Heart left ventricle (tissue), 16 donors: ENCODE results near the gene MAP2K4. TPM values are rescaled to one million over a fixed set of nuclear protein-coding genes. Genes with fewer than 3 reads are reported as not detected.

Experiments
- ATAC-seq, 4 donors: fragments of 200-7000 bp; cut with Tn5 transposase; one replicate each; pipeline ENCODE4 v1.9.1; 2020 to 2022; ENCODE audit warnings: moderate library complexity in 4 of 4, mild to moderate bottlenecking in 3 of 4, moderate number of reproducible peaks in 1 of 4
- DNase-seq, 5 donors: peaks; one replicate each; pipeline ENCODE4 v3.0.0-alpha.2; 2020
- H3K27ac ChIP-seq, 12 donors: fragments of 200-600 bp; sonication (generic) in 4 of 12; one replicate each; pipeline versions ENCODE4 v1.5.0 to v1.8.0; 2016 to 2022; ENCODE audit warnings: mild to moderate bottlenecking in 2 of 12
- H3K27me3 ChIP-seq, 9 donors: fragments of 200-600 bp; sonication (generic) in 2 of 9; one replicate each; pipeline versions ENCODE4 v1.5.1 to v1.8.0; 2016 to 2022; ENCODE audit warnings: mild to moderate bottlenecking in 3 of 9
- H3K36me3 ChIP-seq, 9 donors: fragments of 200-600 bp; sonication (generic) in 2 of 9; one replicate each; pipeline versions ENCODE4 v1.5.0 to v1.8.0; 2018 to 2022; ENCODE audit warnings: mild to moderate bottlenecking in 2 of 9
- H3K4me1 ChIP-seq, 12 donors: fragments of 200-600 bp; sonication (generic) in 4 of 12; one replicate each; pipeline versions ENCODE4 v1.5.0 to v1.8.0; 2016 to 2022; ENCODE audit warnings: mild to moderate bottlenecking in 3 of 12
- H3K4me3 ChIP-seq, 12 donors: fragments of 200-600 bp; sonication (generic) in 4 of 12; one replicate each; pipeline versions ENCODE4 v1.5.0 to v1.8.0; 2017 to 2022; ENCODE audit warnings: mild to moderate bottlenecking in 9 of 12, moderate library complexity in 4 of 12
- H3K9me3 ChIP-seq, 12 donors: fragments of 200-600 bp; sonication (generic) in 4 of 12; one replicate each; pipeline versions ENCODE4 v1.5.0 to v1.8.0; 2016 to 2022; ENCODE audit warnings: mild to moderate bottlenecking in 1 of 12
- POLR2A ChIP-seq, 2 donors: fragments of 450-650 bp; IDR thresholded peaks; one replicate each; pipeline ENCODE4 v1.6.1; 2017; ENCODE audit warnings: antibody characterized with exemption in 2 of 2, mild to moderate bottlenecking in 2 of 2, moderate library complexity in 2 of 2
- WGBS, 4 donors: extraction: QIAGEN DNeasy Blood & Tissue Kit in 2 of 4; methylation state at CpG; one replicate each; pipeline versions ENCODE4 v1.1.5 to v1.1.7; 2013 to 2018; 5-methylcytosine and 5-hydroxymethylcytosine counted together
- intact Hi-C, 10 donors: fragments of 100-400 bp; cut with DNase I; formaldehyde crosslinking; loops; one replicate each; pipeline versions ENCODE4 v1.11.1 to v1.14.2; 2022
- polyA plus RNA-seq, 2 donors: library from polyadenylated mRNA; stranded (reverse); fragments of 200-250 nt; gene quantifications; one replicate each; pipeline ENCODE4 v1.2.3, GENCODE V29; 2013
- total RNA-seq, 9 donors: library from RNA; depleted of rRNA in 2 of 9; stranded (reverse); fragments of >200 nt in 2 of 9; fragmentation: NEBNext Ultra II Directional in 3 of 9; extraction: Animal tissue kit (Norgen Biotek cat#: 25700) in 3 of 9; gene quantifications; one replicate each; pipeline versions ENCODE4 v1.1.0 to v1.2.4, GENCODE V29; 2016 to 2023
- TF ChIP-seq, protein P1 (sequence below), 12 donors: fragments of 200-600 bp; sonication (generic) in 4 of 12; IDR thresholded peaks; one replicate each; pipeline versions ENCODE4 v1.5.0 to v1.8.0; 2018 to 2022; ENCODE audit warnings: antibody characterized with exemption in 12 of 12, mild to moderate bottlenecking in 5 of 12
- donor health status: ischemic (EF 13 %, LVEDD 7.1; RV severe dilation, severe dysfunction).
- donor health status: healthy with polysubstance abuse.
- donor health status: DM: no; HTN: yes; CAD: no.
- donor health status: DM: no; HTN: no; CAD: no.
- donor health status: ischemic (EF 25% LVEDD 6.9; RV normal size, moderate dysfunction).
- donor health status: ischemic (EF 25% LVEDD 5.7; RV mildly dilated, moderate dysfunction).
- donor health status: healthy.
- donor health status: DM: yes; HTN: yes; CAD: no.
- donor health status: ischemic (EF 35%, LVEDD 5.7; RV mildly dilated, moderate dysfunction).
- donor health status: nonischemic (EF 11% LVEDD 7.7; RV severe dilation, severe dysfunction).
- donor health status: DM: yes; HTN: yes; CAD: no.
- donor health status: PGD.
- donor health status: ischemic (EF 29% LVEDD 5.4; RV normal size, mild dysfunction).
- donor health status: nonischemic (EF 23%, LVEDD 6.1; RV moderate dilation, normal function).

Gene MAP2K4
- total and polyA plus RNA-seq, 11 donors: 7.9 to 37.5 (median 32.5) TPM

DNA sequence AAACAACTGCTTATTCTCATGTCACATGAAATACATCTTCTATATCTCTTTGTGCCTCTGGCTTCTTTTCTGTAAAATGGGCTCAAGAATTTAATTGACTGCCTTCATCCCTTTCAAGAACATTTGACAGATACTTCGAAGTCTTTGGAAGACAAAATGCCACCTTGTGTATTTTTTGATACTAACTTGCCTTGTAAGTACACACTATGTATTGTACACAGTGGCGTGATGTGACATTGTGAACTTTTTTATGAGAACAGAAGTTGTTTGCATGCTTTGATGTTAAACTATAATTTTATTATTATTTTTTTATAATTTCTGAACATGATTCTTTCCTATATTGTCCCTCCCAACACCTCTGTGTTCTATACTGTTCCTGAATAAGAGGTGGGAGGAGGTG lies 73.7 kb downstream of the MAP2K4 start:
- H3K9me3 ChIP-seq: no peaks in the 10 kb centered on the region
- H3K36me3 ChIP-seq: peaks cover 0 to 30% (median 14%) of the 10 kb centered on the region in 9 donors
- H3K4me1 ChIP-seq: peaks cover 0 to 6% (median 2%) of the 10 kb centered on the region in 12 donors
- DNase-seq (no peak), ATAC-seq (no peak)
- H3K4me3 ChIP-seq: no peak overlapping the region
- intact Hi-C loops: no loop called here
- 96 to 98% (median 97%) methylated on average over 2 of the region's 2 CpGs for WGBS, 4 donors
- no peak overlapping the region for H3K27ac ChIP-seq
- TF ChIP-seq, protein P1, sequence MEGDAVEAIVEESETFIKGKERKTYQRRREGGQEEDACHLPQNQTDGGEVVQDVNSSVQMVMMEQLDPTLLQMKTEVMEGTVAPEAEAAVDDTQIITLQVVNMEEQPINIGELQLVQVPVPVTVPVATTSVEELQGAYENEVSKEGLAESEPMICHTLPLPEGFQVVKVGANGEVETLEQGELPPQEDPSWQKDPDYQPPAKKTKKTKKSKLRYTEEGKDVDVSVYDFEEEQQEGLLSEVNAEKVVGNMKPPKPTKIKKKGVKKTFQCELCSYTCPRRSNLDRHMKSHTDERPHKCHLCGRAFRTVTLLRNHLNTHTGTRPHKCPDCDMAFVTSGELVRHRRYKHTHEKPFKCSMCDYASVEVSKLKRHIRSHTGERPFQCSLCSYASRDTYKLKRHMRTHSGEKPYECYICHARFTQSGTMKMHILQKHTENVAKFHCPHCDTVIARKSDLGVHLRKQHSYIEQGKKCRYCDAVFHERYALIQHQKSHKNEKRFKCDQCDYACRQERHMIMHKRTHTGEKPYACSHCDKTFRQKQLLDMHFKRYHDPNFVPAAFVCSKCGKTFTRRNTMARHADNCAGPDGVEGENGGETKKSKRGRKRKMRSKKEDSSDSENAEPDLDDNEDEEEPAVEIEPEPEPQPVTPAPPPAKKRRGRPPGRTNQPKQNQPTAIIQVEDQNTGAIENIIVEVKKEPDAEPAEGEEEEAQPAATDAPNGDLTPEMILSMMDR (IDR thresholded peaks at IDR 0.05): no peak
- TF ChIP-seq POLR2A (IDR thresholded peaks at IDR 0.05): no peak
- H3K27me3 ChIP-seq: no peaks in the 10 kb centered on the region

DNA sequence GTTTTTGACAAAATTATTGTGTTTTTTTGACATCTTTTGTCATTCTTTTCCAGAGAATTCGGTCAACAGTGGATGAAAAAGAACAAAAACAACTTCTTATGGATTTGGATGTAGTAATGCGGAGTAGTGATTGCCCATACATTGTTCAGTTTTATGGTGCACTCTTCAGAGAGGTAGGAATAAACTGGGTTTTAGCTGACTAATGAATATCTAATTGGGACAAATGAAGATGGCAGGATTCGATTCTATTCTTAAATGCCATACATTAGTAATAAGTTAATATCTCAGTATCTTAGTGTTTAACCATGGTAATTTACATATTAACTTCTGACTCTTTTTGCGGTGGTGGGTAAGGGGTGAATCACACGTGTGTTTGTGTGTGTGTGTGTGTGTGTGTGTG lies 74.8 kb downstream of the MAP2K4 start:
- no peaks in the 10 kb centered on the region for H3K9me3 ChIP-seq
- ATAC-seq (no peak), DNase-seq (no peak)
- H3K36me3 ChIP-seq: peaks cover 0 to 41% (median 14%) of the 10 kb centered on the region in 9 donors
- WGBS, 4 donors: 96 to 98% (median 97%) methylated on average over 5 of the region's 5 CpGs
- intact Hi-C loops: no loop called here
- H3K27ac ChIP-seq: no peak overlapping the region
- TF ChIP-seq, protein P1 (IDR thresholded peaks at IDR 0.05): no peak
- no peak for TF ChIP-seq POLR2A (IDR thresholded peaks at IDR 0.05)
- no peaks in the 10 kb centered on the region for H3K27me3 ChIP-seq
- H3K4me3 ChIP-seq: no peak overlapping the region
- H3K4me1 ChIP-seq: no peaks in the 10 kb centered on the region

DNA sequence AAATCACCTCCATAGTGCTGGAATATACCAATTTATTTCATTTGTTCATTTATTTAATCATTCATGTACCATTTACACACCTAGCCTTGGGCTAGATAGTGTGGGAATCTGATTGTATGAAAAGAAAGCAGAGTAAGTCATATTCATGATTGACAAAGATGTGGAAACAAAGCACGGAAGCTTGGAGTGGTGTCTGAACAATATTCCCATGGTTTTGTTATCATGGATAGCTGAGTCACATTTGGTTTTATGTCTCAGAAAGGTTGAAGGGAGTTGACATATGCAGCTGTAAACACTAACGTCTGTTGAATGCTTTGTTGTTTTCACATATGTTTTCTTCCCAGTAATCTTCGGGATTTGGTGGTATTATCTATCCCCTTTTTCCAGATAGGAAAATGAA lies 76.6 kb downstream of the MAP2K4 start:
- ATAC-seq (no peak), DNase-seq (no peak)
- TF ChIP-seq, protein P1 (IDR thresholded peaks at IDR 0.05): no peak
- no peak for TF ChIP-seq POLR2A (IDR thresholded peaks at IDR 0.05)
- H3K27ac ChIP-seq: no peak overlapping the region
- H3K4me1 ChIP-seq: no peaks in the 10 kb centered on the region
- H3K27me3 ChIP-seq: no peaks in the 10 kb centered on the region
- no peak overlapping the region for H3K4me3 ChIP-seq
- intact Hi-C loops: no loop called here
- WGBS, 4 donors: 83 to 89% (median 85%) methylated on average over 3 of the region's 3 CpGs
- H3K36me3 ChIP-seq: peaks cover 0 to 41% (median 14%) of the 10 kb centered on the region in 9 donors
- peaks cover 0 to 14% (median 2%) of the 10 kb centered on the region in 12 donors for H3K9me3 ChIP-seq

DNA sequence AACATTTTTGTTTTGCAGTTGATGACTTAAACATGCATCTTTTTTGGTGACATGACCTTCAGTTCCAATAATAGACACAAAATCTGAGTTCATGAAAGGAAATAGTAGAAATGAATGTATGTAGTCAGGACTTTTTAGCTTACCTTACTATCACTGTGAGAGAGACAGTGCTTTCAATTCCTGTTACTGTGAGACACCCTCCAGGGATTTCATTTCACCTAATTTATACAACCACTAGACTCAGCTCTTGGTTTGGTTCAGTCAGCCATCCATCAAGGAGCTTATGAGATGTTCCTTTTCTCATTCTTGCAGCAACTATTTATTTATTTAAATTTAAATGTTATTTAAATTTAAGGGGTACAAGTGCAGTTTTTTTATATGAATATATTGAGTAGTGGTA lies 77.9 kb downstream of the MAP2K4 start:
- ATAC-seq (no peak), DNase-seq (no peak)
- Histone ChIP-seq H3K27me3 (no peaks in the 10 kb centered on the region), H3K4me3 (no peak overlapping the region), H3K4me1 (no peaks in the 10 kb centered on the region), H3K9me3 (peaks cover 0 to 14% (median 2%) of the 10 kb centered on the region in 12 donors), H3K27ac (no peak overlapping the region), H3K36me3 (peaks cover 0 to 41% (median 14%) of the 10 kb centered on the region in 9 donors)
- TF ChIP-seq, protein P1 (IDR thresholded peaks at IDR 0.05): no peak
- TF ChIP-seq POLR2A (IDR thresholded peaks at IDR 0.05): no peak
- intact Hi-C loops: no loop called here
